ENCODE data around the gene PTTG2. TPM values are rescaled to one million over a fixed set of nuclear protein-coding genes. Genes with fewer than 3 reads are reported as not detected.

PTTG2 gene
- polyA plus RNA-seq, 1 donor from 2014 or later: not detected

DNA sequence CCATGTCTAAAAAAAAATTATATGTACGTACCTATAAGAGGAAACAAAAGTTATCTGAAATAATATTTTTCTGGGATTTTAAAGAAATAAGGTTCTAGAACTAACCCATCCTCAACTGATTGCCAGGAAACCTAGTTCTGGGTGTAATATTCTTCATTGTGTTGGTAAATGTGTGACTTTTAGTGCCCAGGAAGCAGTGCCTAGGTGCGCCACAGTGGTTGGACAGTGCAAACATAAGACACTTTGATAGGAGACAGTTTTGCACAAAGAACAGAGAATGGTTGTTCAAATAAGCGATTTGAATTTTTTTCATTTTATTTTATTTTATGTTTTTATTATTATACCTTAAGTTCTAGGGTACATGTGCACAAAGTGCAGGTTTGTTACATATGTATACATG, 22.0 kb upstream of the PTTG2 start:
- Histone ChIP-seq H3K9ac (ENCODE audit: low read length) (no peak overlapping the region), H3K9me2 (ENCODE audit: insufficient read depth, low read length) (no peaks in the 10 kb centered on the region), H3K79me2 (replicated peaks; ENCODE audit: insufficient read depth, low read length) (no peaks in the 10 kb centered on the region), H3K27me3 (ENCODE audit: insufficient read depth, low read depth, low read length) (no peaks in the 10 kb centered on the region), H4K20me1 (ENCODE audit: insufficient read depth) (no peaks in the 10 kb centered on the region), H3K9me3 (ENCODE audit: low read length) (no peaks in the 10 kb centered on the region), H3K4me3 (ENCODE audit: low read length) (no peak overlapping the region), H3K36me3 (ENCODE audit: insufficient read depth, low read length) (no peaks in the 10 kb centered on the region), H3K27ac (ENCODE audit: low read length) (no peak overlapping the region), H2AFZ (ENCODE audit: low read depth, low read length) (no peak overlapping the region), H3F3A (ENCODE audit: insufficient read depth, low read length, poor library complexity, severe bottlenecking) (no peaks in the 10 kb centered on the region), H3K4me2 (ENCODE audit: low read length) (no peak overlapping the region)
- TF ChIP-seq CTCF (IDR thresholded peaks at IDR 0.05; ENCODE audit: poor library complexity, severe bottlenecking) (no peak), MXI1 (conservative IDR thresholded peaks at IDR 0.05; ENCODE audit: poor library complexity, severe bottlenecking) (no peak), EZH2 (IDR thresholded peaks at IDR 0.05; ENCODE audit: borderline replicate concordance, insufficient read depth, low read length, poor library complexity, severe bottlenecking) (no peak), SMC3 (conservative IDR thresholded peaks at IDR 0.05; ENCODE audit: poor library complexity) (no peak), RAD21 (conservative IDR thresholded peaks at IDR 0.05) (no peak), REST (IDR thresholded peaks at IDR 0.05; ENCODE audit: borderline replicate concordance) (no peak), POLR2AphosphoS5 (IDR thresholded peaks at IDR 0.05) (no peak), EP300 (conservative IDR thresholded peaks at IDR 0.05; ENCODE audit: poor library complexity, severe bottlenecking) (no peak), TAF1 (IDR thresholded peaks at IDR 0.05; ENCODE audit: low read depth) (no peak)

DNA sequence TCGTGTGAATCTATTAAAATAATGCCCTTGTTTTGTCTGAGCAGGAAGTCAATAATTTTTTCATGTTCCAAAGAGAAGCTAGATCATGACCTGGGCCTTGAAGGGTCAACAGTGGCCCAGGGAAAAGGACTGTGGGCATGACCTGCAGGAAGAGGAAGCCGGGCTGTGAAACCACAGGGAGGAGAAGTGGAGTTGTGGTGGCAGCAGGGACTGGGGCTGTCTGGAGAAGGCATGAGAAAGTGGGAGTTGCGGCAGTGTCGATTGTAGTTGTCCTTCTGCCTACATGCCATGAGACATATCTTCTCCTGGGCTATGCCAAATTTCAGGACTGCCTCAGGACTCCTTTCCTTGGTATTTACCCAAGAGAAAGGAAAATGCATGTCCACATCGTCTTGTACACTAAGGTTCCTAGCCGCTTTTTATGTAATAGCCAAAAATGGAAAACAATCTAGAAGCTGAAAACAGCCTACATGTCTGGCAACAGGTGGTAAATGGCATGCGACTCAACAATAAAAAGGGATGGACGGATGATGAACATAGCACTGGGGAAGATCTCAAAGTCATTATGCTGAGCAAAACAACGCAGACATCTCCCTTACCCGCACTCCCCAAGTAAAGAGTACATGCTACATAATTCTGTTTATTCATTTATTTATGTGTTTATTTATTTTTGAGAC, 13.6 kb upstream of the PTTG2 start:
- Histone ChIP-seq H4K20me1 (ENCODE audit: insufficient read depth) (no peaks in the 10 kb centered on the region), H3F3A (ENCODE audit: insufficient read depth, low read length, poor library complexity, severe bottlenecking) (no peaks in the 10 kb centered on the region), H3K9me3 (ENCODE audit: low read length) (no peaks in the 10 kb centered on the region), H3K27me3 (ENCODE audit: insufficient read depth, low read depth, low read length) (no peaks in the 10 kb centered on the region), H3K4me2 (ENCODE audit: low read length) (no peak overlapping the region), H3K79me2 (replicated peaks; ENCODE audit: insufficient read depth, low read length) (no peaks in the 10 kb centered on the region), H3K36me3 (ENCODE audit: insufficient read depth, low read length) (no peaks in the 10 kb centered on the region), H3K27ac (ENCODE audit: low read length) (no peak overlapping the region), H3K9me2 (ENCODE audit: insufficient read depth, low read length) (no peaks in the 10 kb centered on the region), H3K9ac (ENCODE audit: low read length) (no peak overlapping the region), H3K4me3 (ENCODE audit: low read length) (no peak overlapping the region), H2AFZ (ENCODE audit: low read depth, low read length) (no peak overlapping the region)
- TF ChIP-seq RAD21 (conservative IDR thresholded peaks at IDR 0.05) (no peak), MXI1 (conservative IDR thresholded peaks at IDR 0.05; ENCODE audit: poor library complexity, severe bottlenecking) (no peak), POLR2AphosphoS5 (IDR thresholded peaks at IDR 0.05) (no peak), EZH2 (IDR thresholded peaks at IDR 0.05; ENCODE audit: borderline replicate concordance, insufficient read depth, low read length, poor library complexity, severe bottlenecking) (no peak), CTCF (IDR thresholded peaks at IDR 0.05; ENCODE audit: poor library complexity, severe bottlenecking) (no peak), TAF1 (IDR thresholded peaks at IDR 0.05; ENCODE audit: low read depth) (no peak), EP300 (conservative IDR thresholded peaks at IDR 0.05; ENCODE audit: poor library complexity, severe bottlenecking) (no peak), SMC3 (conservative IDR thresholded peaks at IDR 0.05; ENCODE audit: poor library complexity) (no peak), REST (IDR thresholded peaks at IDR 0.05; ENCODE audit: borderline replicate concordance) (no peak)

Data from neural cell (in vitro differentiated cells).